ENCODE data around the gene PCNX3.

PCNX3 gene

GRCh38 chr11:65616575-65617001 is 1.0 kb downstream of the PCNX3 start:
- no peak for DNase-seq (ENCODE audit: low read depth)
- H3K4me3 ChIP-seq (ENCODE audit: low read length) = peak overlapping the region; percentile 85
- TF ChIP-seq CTCF (IDR thresholded peaks at IDR 0.05; ENCODE audit: insufficient read depth, low read depth, low read length, missing control alignments) = no peak

- no peak for DNase-seq (ENCODE audit: low read depth)
- no peak for TF ChIP-seq CTCF (IDR thresholded peaks at IDR 0.05; ENCODE audit: insufficient read depth, low read depth, low read length, missing control alignments)
- H3K4me3 ChIP-seq (ENCODE audit: low read length) = peak overlapping the region; percentile 7
Observed at GRCh38 chr11:65617136-65617850, 1.7 kb downstream of the PCNX3 start.

- no peak for TF ChIP-seq CTCF (IDR thresholded peaks at IDR 0.05; ENCODE audit: insufficient read depth, low read depth, low read length, missing control alignments)
Observed at GRCh38 chr11:65617990-65618751, 2.6 kb downstream of the PCNX3 start.

GRCh38 chr11:65618763-65619162 is 3.2 kb downstream of the PCNX3 start:
- no peak for DNase-seq (ENCODE audit: low read depth)
- H3K4me3 ChIP-seq (ENCODE audit: low read length) = no peak overlapping the region
- TF ChIP-seq CTCF (IDR thresholded peaks at IDR 0.05; ENCODE audit: insufficient read depth, low read depth, low read length, missing control alignments) = no peak

More at GRCh38 chr11:65617990-65618751, 2.6 kb downstream of the PCNX3 start:
- no peak overlapping the region for H3K4me3 ChIP-seq (ENCODE audit: low read length)
- no peak for DNase-seq (ENCODE audit: low read depth)

GRCh38 chr11:65619281-65619928 is 3.8 kb downstream of the PCNX3 start:
- no peak overlapping the region for H3K4me3 ChIP-seq (ENCODE audit: low read length)
- no peak for DNase-seq (ENCODE audit: low read depth)
- no peak for TF ChIP-seq CTCF (IDR thresholded peaks at IDR 0.05; ENCODE audit: insufficient read depth, low read depth, low read length, missing control alignments)

GRCh38 chr11:65620666-65621065 is 5.1 kb downstream of the PCNX3 start:
- no peak for TF ChIP-seq CTCF (IDR thresholded peaks at IDR 0.05; ENCODE audit: insufficient read depth, low read depth, low read length, missing control alignments)
- no peak overlapping the region for H3K4me3 ChIP-seq (ENCODE audit: low read length)
- DNase-seq (ENCODE audit: low read depth) = no peak
